SIG-M5 (cell line): ENCODE measurements around the gene TMC7.

Experiments used
- DNase-seq: peaks from one replicate; lab custom pipeline; 2025; lab: John Stamatoyannopoulos, UW

Gene TMC7

GRCh38 chr16:19031738-19032137 is 48.0 kb downstream of the TMC7 start:
- DNase-seq: no peak

GRCh38 chr16:19033761-19034160 is 50.0 kb downstream of the TMC7 start:
- no peak for DNase-seq

- DNase-seq: no peak
These were observed 56.7 kb downstream of the TMC7 start for GRCh38 chr16:19040400-19040799.

DNA sequence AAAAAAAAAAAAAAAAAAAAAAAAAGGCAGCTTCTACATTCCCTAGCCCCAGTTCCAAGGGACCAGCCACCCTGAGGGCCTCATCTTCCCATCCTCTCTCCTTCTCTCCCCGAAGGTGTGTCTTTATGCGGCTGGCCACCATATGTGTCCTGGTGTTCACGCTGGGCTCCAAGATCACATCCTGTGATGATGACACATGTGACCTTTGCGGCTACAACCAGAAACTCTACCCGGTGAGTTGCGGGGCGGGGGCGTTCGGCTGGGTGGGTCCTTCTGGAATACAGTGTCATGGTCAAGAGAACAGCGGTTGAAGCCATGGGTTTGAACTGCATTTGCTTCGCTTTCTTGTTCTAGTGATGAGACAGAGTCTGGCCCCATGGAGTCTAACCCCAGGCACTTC is 61.0 kb downstream of the TMC7 start:
- no peak for DNase-seq

GRCh38 chr16:19046062-19046461 is 62.3 kb downstream of the TMC7 start:
- DNase-seq: no peak

DNA sequence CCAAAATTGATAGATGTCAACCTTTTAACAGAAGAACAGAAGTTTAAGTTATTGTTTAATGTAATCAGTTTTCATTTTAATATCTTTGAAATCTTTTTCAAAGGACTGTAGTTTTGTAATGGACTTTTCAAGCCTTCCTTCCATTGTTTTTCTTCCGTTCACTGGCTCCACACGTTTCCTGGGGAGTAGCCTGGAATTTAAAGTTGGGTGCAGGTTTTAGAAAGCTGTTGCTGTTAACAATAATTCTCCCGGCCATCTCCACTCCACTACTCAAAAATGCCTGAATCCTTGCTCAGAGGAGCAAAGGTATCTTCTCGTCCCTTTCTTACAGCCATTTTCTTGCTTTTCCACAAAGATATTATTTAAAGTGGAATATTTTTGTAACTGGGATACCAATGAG is 79.0 kb downstream of the TMC7 start:
- DNase-seq: no peak

DNA sequence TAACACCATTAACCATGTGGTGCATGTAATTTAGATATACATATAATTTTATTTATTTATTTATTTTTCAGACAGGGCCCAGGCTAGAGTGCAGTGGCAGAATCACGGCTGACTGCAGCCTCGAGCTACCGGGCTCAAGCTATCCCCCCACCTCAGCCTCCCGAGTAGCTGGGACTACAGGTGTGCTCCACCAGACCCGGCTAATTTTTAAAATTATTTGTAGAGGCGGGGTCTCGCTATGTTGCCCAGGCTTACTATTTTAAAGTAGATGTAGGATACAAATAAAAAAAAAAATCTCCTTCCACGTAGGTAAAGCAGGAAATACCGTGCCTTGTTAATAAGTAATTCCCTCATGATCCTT is 83.2 kb downstream of the TMC7 start:
- no peak for DNase-seq

- peak; percentile 85 for DNase-seq
These were observed 83.9 kb downstream of the TMC7 start, which contains the start of gene COQ7 for GRCh38 chr16:19067349-19068236. Gene COQ7, plus strand, starts transcription at chr16:19067614. Its CDS starts 51 bp downstream, at chr16:19067665.

DNA sequence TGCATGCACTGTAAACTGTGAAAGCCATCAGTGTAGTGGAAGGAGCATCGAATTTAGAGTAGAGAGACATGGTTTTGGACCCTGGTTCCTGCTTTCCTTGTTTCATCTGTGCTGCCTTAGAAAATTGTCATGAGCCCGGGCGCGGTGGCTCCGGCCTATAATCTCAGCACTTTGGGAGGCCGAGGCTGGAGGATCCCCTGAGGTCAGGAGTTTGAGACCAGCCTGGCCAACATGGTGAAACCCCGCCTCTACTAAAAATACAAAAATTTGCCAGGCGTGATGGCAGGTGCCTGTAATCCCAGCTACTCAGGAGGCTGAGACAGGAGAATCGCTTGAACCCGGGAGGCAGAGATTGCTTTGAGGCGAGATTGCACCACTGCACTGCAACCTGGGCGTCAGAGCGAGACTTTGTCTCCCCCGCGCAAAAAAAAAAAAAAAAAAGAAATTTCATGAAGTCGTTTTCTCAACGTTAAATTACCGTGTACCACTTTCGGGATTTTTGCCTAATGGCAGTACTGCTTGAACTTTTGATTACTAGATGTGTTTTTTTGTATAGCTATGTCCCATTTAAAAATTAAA is 84.6 kb downstream of the TMC7 start:
- no peak for DNase-seq

GRCh38 chr16:19071811-19072777 is 88.4 kb downstream of the TMC7 start:
- no peak for DNase-seq

DNA sequence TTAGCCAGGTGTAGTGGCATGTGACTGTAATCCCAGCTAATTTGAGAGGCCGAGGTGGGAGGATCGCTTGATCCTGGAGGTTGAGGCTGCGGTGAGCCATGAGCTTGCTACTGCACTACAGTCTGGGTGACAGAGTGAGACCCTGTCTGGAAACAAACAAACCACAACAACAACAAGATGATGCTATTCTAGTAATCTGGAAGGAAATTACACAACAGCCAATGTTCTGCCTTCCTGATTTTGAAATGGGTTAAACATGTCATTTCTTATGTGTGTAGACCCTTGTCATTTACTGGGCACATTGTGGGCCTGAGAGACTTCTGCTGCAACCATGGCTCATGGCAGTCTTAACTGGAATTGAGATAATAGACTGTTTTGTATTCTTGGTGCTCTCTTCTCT is 89.6 kb downstream of the TMC7 start:
- no peak for DNase-seq

DNA sequence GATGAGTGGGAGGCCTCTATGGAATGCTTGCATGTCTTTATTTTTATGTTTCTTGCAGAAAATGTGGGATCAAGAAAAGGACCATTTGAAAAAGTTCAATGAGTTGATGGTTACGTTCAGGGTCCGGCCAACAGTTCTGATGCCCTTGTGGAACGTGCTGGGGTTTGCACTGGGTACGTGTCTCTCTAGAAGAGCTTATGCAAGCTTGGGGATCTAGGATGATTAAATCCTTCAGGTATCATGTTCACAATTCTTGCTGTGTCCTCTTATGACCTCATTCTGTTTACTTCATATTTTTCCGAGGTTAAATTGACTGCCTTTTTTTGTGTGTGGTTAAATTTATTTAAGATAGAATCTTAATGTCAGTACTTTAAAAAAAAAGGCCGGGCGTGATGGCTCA is 90.1 kb downstream of the TMC7 start:
- no peak for DNase-seq

GRCh38 chr16:19075511-19075910 is 91.8 kb downstream of the TMC7 start:
- DNase-seq: no peak

- DNase-seq: no peak
These were observed 94.1 kb downstream of the TMC7 start for GRCh38 chr16:19077879-19078278.

GRCh38 chr16:19083670-19084069 is 99.9 kb downstream of the TMC7 start:
- DNase-seq: no peak

DNA sequence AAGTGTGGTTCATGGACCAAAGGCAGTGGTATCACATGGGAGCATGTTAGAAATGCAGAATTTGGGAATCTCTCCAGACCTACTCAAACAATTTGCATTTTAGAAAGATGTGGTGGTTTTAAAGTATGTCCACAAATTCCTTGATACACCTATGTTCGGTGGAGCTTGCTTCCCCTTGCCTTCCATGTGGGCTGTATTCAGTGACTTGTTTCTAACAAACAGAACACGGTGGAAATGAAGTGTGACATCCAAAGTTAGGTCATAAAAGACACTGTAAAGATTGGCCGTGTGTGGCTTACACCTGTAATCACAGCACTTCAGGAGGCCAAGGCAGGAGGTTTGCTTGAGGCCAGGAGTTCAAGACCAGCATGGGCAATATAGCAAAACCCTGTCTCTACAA is 100.4 kb downstream of the TMC7 start:
- no peak for DNase-seq

- no peak for DNase-seq
These were observed 101.1 kb downstream of the TMC7 start for GRCh38 chr16:19084879-19085278.

DNA sequence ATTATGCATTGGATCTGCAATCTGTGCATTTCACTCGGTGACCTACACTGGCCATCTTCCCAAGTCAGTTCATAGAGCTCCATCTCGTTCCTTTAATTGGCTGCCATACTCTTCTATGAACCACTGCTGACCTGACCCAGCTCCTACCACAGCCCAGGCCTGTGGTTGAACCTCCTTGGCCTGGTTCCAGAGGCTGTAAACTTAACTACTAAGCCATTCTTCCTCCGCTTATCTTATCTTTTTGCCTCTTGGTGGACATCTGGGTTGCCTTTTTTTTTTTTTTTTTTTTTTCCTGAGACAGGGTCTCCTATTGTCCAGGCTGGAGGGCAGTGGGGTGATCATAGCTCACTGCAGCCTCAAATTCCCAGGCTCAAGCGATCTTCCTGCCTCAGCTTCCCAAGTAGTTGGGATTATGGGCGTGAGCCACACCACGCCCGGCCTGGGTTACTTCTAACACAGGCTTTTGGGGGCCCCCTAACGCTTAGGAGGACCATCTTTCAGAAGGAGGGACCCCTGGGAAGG is 102.0 kb downstream of the TMC7 start:
- no peak for DNase-seq

GRCh38 chr16:19086322-19087199 is 102.8 kb downstream of the TMC7 start:
- no peak for DNase-seq

GRCh38 chr16:19088341-19088916 is 104.7 kb downstream of the TMC7 start:
- DNase-seq: no peak

DNA sequence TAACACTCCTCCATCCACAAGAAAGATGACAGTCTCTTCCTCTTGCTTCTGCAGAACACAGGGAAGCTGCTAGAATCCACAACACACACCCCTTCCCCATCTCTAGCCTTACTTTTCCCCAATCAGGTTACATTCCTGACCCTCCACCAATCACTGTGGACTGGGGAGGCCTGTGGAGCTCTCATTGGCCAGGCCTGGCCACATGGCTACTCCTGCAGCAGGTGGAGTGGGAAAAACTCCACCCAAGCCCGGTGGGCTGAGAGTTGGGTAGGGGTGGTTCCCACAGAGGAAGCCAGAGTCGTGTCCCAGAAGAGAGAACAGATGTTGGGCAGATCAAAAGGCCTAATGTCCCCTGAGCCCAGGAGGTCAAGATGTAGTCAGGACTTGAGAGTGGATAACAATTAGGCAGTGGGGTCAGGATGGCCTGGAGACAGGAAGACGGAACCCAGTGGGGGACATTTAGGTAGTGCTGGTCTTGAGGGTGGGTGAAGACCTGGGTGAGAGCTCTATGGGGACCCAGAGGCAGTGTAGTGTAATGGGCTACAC is 105.7 kb downstream of the TMC7 start:
- DNase-seq: no peak
